HFFc6 (cell line): ENCODE measurements around the gene SFTA2. TPM values are rescaled to one million over a fixed set of nuclear protein-coding genes. Genes with fewer than 3 reads are reported as not detected.
"Not testable (repeated sequence)": the region's sequence is repeated elsewhere in the genome, so short reads cannot be mapped to it uniquely, and the experiment has no call there.

Source experiments
- DNase-seq: peaks from one replicate; pipeline ENCODE4 v3.0.0-alpha.2; 2018
- H3K27ac Mint-ChIP-seq: 2 replicates; pipeline ENCODE4 v1.8.0; 2020; ENCODE audit warnings: mild to moderate bottlenecking, mixed read lengths
- H3K27me3 Mint-ChIP-seq: 2 replicates; pipeline ENCODE4 v1.8.0; 2021; ENCODE audit warnings: mild to moderate bottlenecking, moderate library complexity, mixed read lengths; ENCODE audit not compliant: insufficient read depth
- H3K36me3 Mint-ChIP-seq: 2 replicates; pipeline ENCODE4 v1.8.0; 2021; ENCODE audit warnings: low read depth, mixed read lengths
- H3K4me1 Mint-ChIP-seq: 2 replicates; pipeline ENCODE4 v1.8.0; 2020; ENCODE audit warnings: low read depth, mixed read lengths
- H3K4me3 Mint-ChIP-seq: 2 replicates; pipeline ENCODE4 v1.8.0; 2020; ENCODE audit warnings: mild to moderate bottlenecking, moderate library complexity, mixed read lengths
- H3K9me3 Mint-ChIP-seq: 2 replicates; pipeline ENCODE4 v1.8.0; 2020; ENCODE audit warnings: mild to moderate bottlenecking, mixed read lengths
- total RNA-seq, 6 experiments: library from RNA; stranded (reverse); fragmentation: NEBNext Ultra II Directional; extraction: Animal tissue kit (Norgen Biotek cat#: 25700); gene quantifications; 2 replicates in 1 of 6; 3 replicates in 5 of 6; pipeline ENCODE4 v1.2.3, GENCODE V29; 2021
- TF ChIP-seq, protein P1 (sequence below): fragments of 200-600 bp; sonication (generic); IDR thresholded peaks from 2 replicates; pipeline ENCODE4 v1.5.0; 2021; ENCODE audit warnings: antibody characterized with exemption, mild to moderate bottlenecking

Gene SFTA2
- total RNA-seq, 6 experiments from 2014 or later, result not detected

DNA sequence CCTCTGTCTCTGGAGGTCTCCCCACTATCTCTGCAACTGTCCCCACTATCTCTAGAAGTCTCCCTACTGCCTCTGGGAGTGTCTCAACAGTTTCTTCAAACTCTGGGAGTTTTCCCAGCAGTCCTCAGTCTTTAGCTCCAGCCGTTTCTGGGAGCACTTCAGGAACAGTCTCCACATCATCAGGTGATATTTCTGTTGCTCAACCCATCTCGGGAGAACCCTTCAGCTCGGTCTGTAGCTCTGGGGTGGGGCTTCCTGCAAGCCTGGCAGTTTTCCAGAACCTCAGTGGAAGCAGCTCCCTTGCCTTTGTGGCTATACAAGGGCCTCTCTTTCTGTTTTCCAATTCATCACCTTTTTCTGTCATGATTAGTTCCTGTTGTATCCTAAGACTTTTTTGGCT, 3.0 kb upstream of the SFTA2 start:
- Mint-ChIP-seq H3K36me3 (no peaks in the 10 kb centered on the region), H3K27me3 (peaks cover 32% of the 10 kb centered on the region), H3K9me3 (no peaks in the 10 kb centered on the region), H3K27ac (no peak overlapping the region), H3K4me3 (no peak overlapping the region), H3K4me1 (no peaks in the 10 kb centered on the region)
- TF ChIP-seq, protein P1, sequence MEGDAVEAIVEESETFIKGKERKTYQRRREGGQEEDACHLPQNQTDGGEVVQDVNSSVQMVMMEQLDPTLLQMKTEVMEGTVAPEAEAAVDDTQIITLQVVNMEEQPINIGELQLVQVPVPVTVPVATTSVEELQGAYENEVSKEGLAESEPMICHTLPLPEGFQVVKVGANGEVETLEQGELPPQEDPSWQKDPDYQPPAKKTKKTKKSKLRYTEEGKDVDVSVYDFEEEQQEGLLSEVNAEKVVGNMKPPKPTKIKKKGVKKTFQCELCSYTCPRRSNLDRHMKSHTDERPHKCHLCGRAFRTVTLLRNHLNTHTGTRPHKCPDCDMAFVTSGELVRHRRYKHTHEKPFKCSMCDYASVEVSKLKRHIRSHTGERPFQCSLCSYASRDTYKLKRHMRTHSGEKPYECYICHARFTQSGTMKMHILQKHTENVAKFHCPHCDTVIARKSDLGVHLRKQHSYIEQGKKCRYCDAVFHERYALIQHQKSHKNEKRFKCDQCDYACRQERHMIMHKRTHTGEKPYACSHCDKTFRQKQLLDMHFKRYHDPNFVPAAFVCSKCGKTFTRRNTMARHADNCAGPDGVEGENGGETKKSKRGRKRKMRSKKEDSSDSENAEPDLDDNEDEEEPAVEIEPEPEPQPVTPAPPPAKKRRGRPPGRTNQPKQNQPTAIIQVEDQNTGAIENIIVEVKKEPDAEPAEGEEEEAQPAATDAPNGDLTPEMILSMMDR, result no peak
- no peak for DNase-seq

DNA sequence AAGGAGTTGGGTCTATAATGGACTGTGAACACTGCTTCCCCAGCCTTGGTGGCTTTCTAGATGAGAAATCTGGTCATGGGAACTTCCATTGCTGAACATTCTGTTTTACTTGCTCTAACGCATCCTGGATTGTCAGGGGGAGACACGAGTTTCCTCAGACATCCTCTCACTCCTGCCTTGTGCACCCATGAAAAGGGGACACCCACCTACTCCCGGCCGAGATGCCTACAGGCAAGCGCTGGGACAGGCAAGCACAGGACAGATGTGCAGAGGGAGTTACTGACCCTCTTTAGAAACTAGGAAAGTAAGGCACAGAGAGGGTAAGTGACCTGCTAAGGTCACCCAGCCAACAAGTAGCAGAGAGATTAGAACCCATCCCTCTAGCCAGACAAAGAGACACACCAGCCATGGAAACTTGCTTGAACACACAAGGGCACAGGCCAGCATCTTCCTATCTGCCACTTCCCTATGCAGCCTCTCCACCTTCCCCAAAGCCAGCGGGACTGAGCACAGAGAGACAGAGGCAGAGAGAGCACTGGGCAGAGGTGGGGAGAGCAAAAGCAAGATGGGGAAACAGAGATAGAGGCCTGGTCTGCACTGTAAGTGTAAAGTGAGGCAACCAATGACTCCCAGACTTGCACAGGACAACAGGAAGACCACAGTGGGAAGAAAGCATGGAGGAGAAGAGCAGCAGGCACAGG, 845 bp upstream of the SFTA2 start:
- H3K27ac Mint-ChIP-seq, result no peak overlapping the region
- H3K9me3 Mint-ChIP-seq, result peaks cover 12% of the 10 kb centered on the region
- H3K4me3 Mint-ChIP-seq, result no peak overlapping the region
- H3K36me3 Mint-ChIP-seq, result peaks cover 17% of the 10 kb centered on the region
- DNase-seq, result no peak
- TF ChIP-seq, protein P1, result no peak
- H3K4me1 Mint-ChIP-seq, result no peaks in the 10 kb centered on the region
- H3K27me3 Mint-ChIP-seq, result peaks cover 26% of the 10 kb centered on the region

GRCh38 chr6:30931272-30931671, 698 bp downstream of the SFTA2 start:
- no peak overlapping the region for H3K27ac Mint-ChIP-seq
- H3K36me3 Mint-ChIP-seq, result peaks cover 21% of the 10 kb centered on the region
- H3K27me3 Mint-ChIP-seq, result peaks cover 16% of the 10 kb centered on the region
- TF ChIP-seq, protein P1, result no peak
- H3K9me3 Mint-ChIP-seq, result peaks cover 12% of the 10 kb centered on the region
- no peak overlapping the region for H3K4me3 Mint-ChIP-seq
- no peak for DNase-seq
- H3K4me1 Mint-ChIP-seq, result peaks cover 8% of the 10 kb centered on the region

DNA sequence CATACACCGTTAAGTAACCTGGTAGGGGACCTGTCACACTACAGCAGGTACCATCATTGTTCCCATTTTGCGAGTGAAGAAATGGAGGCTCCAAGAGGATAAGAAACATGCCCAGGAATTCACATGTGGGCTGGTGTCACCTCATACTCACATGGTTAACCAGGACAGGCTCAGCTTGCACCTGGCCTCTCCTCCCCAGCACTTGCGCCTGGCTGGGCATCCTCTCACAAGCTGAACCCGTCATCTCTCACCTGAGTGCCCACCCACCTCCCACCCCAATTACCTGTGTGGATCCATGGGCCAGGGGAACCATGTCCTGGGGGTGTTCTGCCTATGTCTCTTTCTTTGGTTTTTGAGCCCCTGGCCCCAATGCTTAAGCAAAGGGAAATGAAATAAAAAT, 1.5 kb downstream of the SFTA2 start:
- Mint-ChIP-seq H3K4me1 (peaks cover 9% of the 10 kb centered on the region), H3K36me3 (peaks cover 21% of the 10 kb centered on the region), H3K27ac (no peak overlapping the region), H3K4me3 (no peak overlapping the region), H3K27me3 (peaks cover 11% of the 10 kb centered on the region), H3K9me3 (peaks cover 12% of the 10 kb centered on the region)
- TF ChIP-seq, protein P1, result no peak
- DNase-seq, result no peak

DNA sequence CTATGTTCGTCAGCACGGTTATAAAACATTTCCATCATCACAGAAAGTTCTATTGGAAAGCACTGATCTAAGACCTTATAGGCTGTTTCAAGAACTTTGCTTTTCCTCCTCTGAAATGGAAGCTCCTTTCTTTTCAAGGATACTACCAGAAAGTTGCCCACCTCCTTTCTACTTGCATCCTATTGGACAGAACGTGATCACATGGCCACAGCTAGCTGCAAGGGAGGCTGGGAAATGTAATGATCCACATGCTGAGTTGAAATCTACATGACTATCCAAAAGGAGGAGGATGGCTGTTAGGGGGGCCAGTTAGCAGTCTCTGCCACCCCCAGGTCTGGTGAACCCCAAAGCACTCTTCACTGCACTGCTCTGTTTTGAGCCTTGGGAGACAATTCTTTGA, 3.3 kb downstream of the SFTA2 start:
- DNase-seq, result no peak
- Mint-ChIP-seq H3K36me3 (peaks cover 21% of the 10 kb centered on the region), H3K27me3 (peaks cover 11% of the 10 kb centered on the region), H3K4me3 (no peak overlapping the region), H3K27ac (no peak overlapping the region), H3K4me1 (peaks cover 9% of the 10 kb centered on the region), H3K9me3 (peaks cover 12% of the 10 kb centered on the region)
- TF ChIP-seq, protein P1, result no peak

GRCh38 chr6:30927080-30927479, 4.9 kb downstream of the SFTA2 start:
- not testable (repeated sequence) for H3K27ac Mint-ChIP-seq, DNase-seq, H3K27me3 Mint-ChIP-seq, H3K4me3 Mint-ChIP-seq, H3K4me1 Mint-ChIP-seq
- peaks cover 33% of the 10 kb centered on the region for H3K36me3 Mint-ChIP-seq
- H3K9me3 Mint-ChIP-seq, result peaks cover 12% of the 10 kb centered on the region
